ENCODE data around the gene ACTC1.

The ACTC1 gene

GRCh38 chr15:34773917-34774316 lies 21.4 kb downstream of the ACTC1 start:
- no peak for TF ChIP-seq CTCF (IDR thresholded peaks at IDR 0.05; ENCODE audit: low read depth, low read length)
- H3K9me3 ChIP-seq (ENCODE audit: severe bottlenecking): no peaks in the 10 kb centered on the region
- no peak overlapping the region for H3K4me3 ChIP-seq (ENCODE audit: low read depth, low read length)
- H3K36me3 ChIP-seq: peaks cover 12% of the 10 kb centered on the region
- no peak overlapping the region for H3K27ac ChIP-seq
- DNase-seq: no peak
- no peaks in the 10 kb centered on the region for H3K27me3 ChIP-seq (ENCODE audit: insufficient read depth, low read depth, severe bottlenecking)

GRCh38 chr15:34773013-34773412 lies 22.3 kb downstream of the ACTC1 start:
- Histone ChIP-seq H3K36me3 (peaks cover 10% of the 10 kb centered on the region), H3K4me3 (ENCODE audit: low read depth, low read length) (no peak overlapping the region), H3K27me3 (ENCODE audit: insufficient read depth, low read depth, severe bottlenecking) (no peaks in the 10 kb centered on the region), H3K27ac (no peak overlapping the region), H3K9me3 (ENCODE audit: severe bottlenecking) (no peaks in the 10 kb centered on the region)
- no peak for TF ChIP-seq CTCF (IDR thresholded peaks at IDR 0.05; ENCODE audit: low read depth, low read length)
- no peak for DNase-seq

GRCh38 chr15:34772312-34772711 lies 23.0 kb downstream of the ACTC1 start:
- Histone ChIP-seq H3K9me3 (ENCODE audit: severe bottlenecking) (no peaks in the 10 kb centered on the region), H3K27ac (no peak overlapping the region), H3K36me3 (peaks cover 7% of the 10 kb centered on the region), H3K4me3 (ENCODE audit: low read depth, low read length) (no peak overlapping the region), H3K27me3 (ENCODE audit: insufficient read depth, low read depth, severe bottlenecking) (no peaks in the 10 kb centered on the region)
- no peak for DNase-seq
- TF ChIP-seq CTCF (IDR thresholded peaks at IDR 0.05; ENCODE audit: low read depth, low read length): no peak

- Histone ChIP-seq H3K9me3 (ENCODE audit: severe bottlenecking) (no peaks in the 10 kb centered on the region), H3K27me3 (ENCODE audit: insufficient read depth, low read depth, severe bottlenecking) (no peaks in the 10 kb centered on the region), H3K36me3 (peaks cover 3% of the 10 kb centered on the region; the same call in 1 of the 2 replicates), H3K27ac (no peak overlapping the region), H3K4me3 (ENCODE audit: low read depth, low read length) (no peak overlapping the region)
- no peak for TF ChIP-seq CTCF (IDR thresholded peaks at IDR 0.05; ENCODE audit: low read depth, low read length)
- no peak for DNase-seq
These were observed 25.6 kb downstream of the ACTC1 start for GRCh38 chr15:34769711-34770110.

- Histone ChIP-seq H3K9me3 (ENCODE audit: severe bottlenecking) (no peaks in the 10 kb centered on the region), H3K27me3 (ENCODE audit: insufficient read depth, low read depth, severe bottlenecking) (no peaks in the 10 kb centered on the region), H3K36me3 (peaks cover 3% of the 10 kb centered on the region), H3K4me3 (ENCODE audit: low read depth, low read length) (no peak overlapping the region), H3K27ac (no peak overlapping the region)
- no peak for DNase-seq
- TF ChIP-seq CTCF (IDR thresholded peaks at IDR 0.05; ENCODE audit: low read depth, low read length): no peak
These were observed 26.8 kb downstream of the ACTC1 start for GRCh38 chr15:34768530-34768929.

- peaks cover 3% of the 10 kb centered on the region for H3K36me3 ChIP-seq
- no peak for TF ChIP-seq CTCF (IDR thresholded peaks at IDR 0.05; ENCODE audit: low read depth, low read length)
- no peaks in the 10 kb centered on the region for H3K9me3 ChIP-seq (ENCODE audit: severe bottlenecking)
- no peaks in the 10 kb centered on the region for H3K27me3 ChIP-seq (ENCODE audit: insufficient read depth, low read depth, severe bottlenecking)
- H3K27ac ChIP-seq: no peak overlapping the region
- DNase-seq: no peak
- H3K4me3 ChIP-seq (ENCODE audit: low read depth, low read length): no peak overlapping the region
These were observed 29.6 kb downstream of the ACTC1 start for GRCh38 chr15:34765741-34766140.
